A172 (cell line): ENCODE data around the gene NTM. TPM values are rescaled to one million over a fixed set of nuclear protein-coding genes. Genes with fewer than 3 reads are reported as not detected.
"Not testable (repeated sequence)": the region's sequence is repeated elsewhere in the genome, so short reads cannot be mapped to it uniquely, and the experiment has no call there.

Experiments used
- DNase-seq: peaks from one replicate; pipeline ENCODE4 v3.0.0-alpha.2; 2015; ENCODE audit warnings: low spot score
- total RNA-seq: library from RNA; depleted of rRNA; stranded (reverse); fragments of >200 nt; shearing (Covaris generic); gene quantifications from 2 replicates; pipeline ENCODE4 v1.2.3, GENCODE V29; 2014

NTM gene
- total RNA-seq, 1 experiment from 2014 or later = 1.4 TPM

DNA sequence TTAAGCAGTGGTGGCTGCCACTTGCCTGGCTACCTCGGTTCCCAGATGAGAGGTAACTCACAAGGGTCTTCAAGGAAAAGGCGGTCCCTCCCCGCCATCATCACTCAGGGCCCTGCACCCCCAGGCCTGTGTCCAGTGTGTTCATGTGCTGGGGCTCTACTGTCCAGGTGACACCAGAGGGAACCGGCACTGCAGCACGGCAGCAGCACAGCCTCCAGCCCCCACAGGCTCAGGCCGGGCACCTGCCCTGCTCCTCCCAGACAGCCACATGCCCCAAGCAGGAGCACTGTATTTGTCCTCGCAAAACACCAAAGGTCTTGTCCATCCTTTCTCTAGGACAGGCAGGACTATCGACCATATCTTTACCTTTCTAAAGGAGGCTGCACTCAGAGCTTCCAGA is 982.1 kb downstream of the NTM start:
- DNase-seq = no peak

- no peak for DNase-seq
Observed at GRCh38 chr11:132353255-132353654, 982.8 kb downstream of the NTM start.

DNA sequence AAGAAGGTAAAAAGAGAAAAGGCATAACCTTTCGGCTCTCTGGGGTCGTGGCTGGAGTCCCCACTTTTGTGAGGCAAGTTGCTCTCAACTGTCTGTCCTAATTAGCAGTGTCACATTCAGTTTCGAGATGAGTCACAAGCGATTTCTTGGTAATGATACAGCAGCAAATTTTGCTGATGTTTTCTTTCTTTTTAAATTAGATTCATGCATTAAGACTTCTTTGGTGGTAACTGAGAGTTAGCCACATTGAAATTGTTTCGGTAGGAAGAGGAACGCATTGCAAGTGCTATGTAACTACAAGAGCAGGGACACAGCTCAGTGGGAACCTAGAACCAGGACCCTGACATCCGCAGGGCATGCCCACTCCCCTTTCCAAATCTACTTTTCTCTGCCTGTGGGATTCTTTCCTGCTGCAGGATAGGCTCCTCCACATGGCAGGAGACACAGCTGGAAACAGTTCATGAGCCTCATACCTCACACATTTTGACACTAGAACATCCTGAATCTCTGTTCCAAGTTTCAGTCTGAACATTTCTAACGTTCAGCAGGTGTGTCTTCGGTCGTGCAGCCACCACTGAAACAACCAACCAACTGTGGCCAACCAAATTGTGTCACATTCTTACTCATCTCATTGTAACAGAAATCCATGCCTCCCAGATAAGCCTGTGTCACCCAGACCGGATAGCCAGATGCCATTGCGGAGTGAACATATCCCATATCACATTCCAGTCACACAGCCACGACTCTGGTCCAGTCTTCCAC is 987.6 kb downstream of the NTM start:
- DNase-seq = no peak

DNA sequence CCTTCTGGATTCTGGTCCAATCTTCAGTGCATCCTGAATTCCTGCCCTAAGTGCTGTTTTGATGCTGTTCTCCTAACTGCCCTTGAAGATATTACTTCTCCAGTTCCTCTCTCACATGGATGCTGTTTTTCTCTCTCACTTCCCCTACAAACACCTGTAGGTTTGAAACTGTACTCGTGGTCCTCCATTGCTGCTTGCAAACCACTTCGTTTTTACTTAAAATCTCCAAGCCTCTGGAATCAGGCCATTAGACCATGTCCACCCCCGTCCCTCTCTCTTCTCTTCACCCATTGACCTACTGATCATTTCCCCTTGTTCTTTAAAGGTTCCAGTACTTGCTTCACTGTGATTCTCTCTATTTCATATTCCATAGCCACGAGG is 988.1 kb downstream of the NTM start:
- no peak for DNase-seq

- no peak for DNase-seq
Observed at GRCh38 chr11:132361011-132361550, 990.7 kb downstream of the NTM start.

GRCh38 chr11:132365650-132366049 is 995.2 kb downstream of the NTM start:
- no peak for DNase-seq

DNA sequence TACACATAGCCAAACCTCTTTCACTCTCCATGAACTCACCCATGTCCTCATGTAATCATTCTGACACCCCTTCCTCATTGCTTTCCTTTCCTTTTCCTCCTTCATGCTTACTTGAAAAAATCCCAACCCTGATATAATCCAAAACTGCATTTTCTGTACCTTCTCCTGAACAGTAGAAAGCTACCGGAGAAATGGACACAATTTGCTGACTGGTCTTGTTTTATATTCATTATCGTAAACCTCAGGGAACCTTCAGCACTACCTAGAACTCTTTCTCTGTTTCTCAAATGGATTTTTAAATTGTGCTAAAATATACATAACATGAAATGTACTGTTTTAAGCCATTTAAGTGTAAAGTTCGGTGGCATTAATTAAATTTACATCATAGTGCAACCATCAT is 996.9 kb downstream of the NTM start:
- DNase-seq = no peak

DNA sequence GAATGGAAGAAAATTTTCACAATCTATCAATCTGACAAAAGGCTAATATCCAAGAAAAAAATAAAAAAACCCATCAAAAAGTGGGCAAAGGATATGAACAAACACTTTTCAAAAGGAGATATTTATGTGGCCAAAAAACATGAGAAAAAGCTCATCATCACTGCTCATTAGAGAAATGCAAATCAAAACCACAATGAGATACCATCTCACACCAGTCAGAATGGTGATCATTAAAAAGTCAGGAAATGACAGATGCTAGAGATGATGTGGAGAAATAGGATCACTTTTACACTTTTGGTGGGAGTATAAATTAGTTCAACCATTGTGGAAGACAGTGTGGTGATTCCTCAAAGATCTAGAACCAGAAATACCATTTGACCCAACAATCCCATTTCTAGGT is 999.7 kb downstream of the NTM start:
- not testable (repeated sequence) for DNase-seq

- no peak for DNase-seq
Observed at GRCh38 chr11:132373405-132374143, 1003.2 kb downstream of the NTM start.

DNA sequence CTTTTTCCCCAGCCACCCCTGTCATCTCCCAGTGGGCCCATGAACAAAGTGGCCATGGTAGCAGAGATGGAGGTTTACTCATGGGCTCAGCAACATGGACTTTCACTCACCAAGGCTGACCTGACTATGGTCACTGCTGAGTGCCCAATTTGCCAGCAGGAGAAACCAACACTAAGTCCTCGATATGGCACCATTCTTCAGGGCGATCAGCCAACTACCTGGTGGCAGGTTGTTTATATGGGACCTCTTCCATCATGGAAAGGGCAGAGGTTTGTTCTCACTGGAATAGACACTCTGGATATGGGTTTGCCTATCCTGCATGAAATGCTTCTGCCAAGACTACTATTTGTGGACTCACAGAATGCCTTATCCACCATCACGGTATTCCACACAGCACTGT is 1009.1 kb downstream of the NTM start:
- DNase-seq = no peak
